Subcutaneous adipose tissue (tissue), 4 donors: Measurements from ENCODE around the gene CDK5. TPM values are rescaled to one million over a fixed set of nuclear protein-coding genes. Genes with fewer than 3 reads are reported as not detected.

Source experiments
- CTCF ChIP-seq: fragments of 450-650 bp; IDR thresholded peaks from one replicate; pipeline ENCODE4 v1.5.1; 2016; ENCODE audit warnings: low read depth, mild to moderate bottlenecking, control low read depth, antibody characterized with exemption, moderate library complexity
- total RNA-seq, 4 donors: library from RNA; depleted of rRNA; stranded (reverse); fragments of >200 nt; gene quantifications; one replicate each; pipeline ENCODE4 v1.1.0, GENCODE V29; 2016

The CDK5 gene
- total RNA-seq, 4 donors from 2014 or later, result 4.1 to 11.0 (median 6.8) TPM

GRCh38 chr7:151085691-151086620 is 28.3 kb upstream of the CDK5 start, which contains the start of gene AGAP3:
Gene AGAP3, plus strand, starts transcription at chr7:151086475. Its CDS starts 267 bp downstream, at chr7:151086742.
- no peak for TF ChIP-seq CTCF

GRCh38 chr7:151085329-151085690 is 27.6 kb upstream of the CDK5 start:
- no peak for TF ChIP-seq CTCF

GRCh38 chr7:151083824-151084160 is 26.1 kb upstream of the CDK5 start:
- no peak for TF ChIP-seq CTCF

- no peak for TF ChIP-seq CTCF
Observed at GRCh38 chr7:151083071-151083823, 25.6 kb upstream of the CDK5 start, which contains the start of gene TMUB1. Gene TMUB1, minus strand, starts transcription at chr7:151083493. Its CDS starts 930 bp downstream, at chr7:151082563.

- TF ChIP-seq CTCF, result no peak
Observed at GRCh38 chr7:151082141-151083070, 24.7 kb upstream of the CDK5 start.

- no peak for TF ChIP-seq CTCF
Observed at GRCh38 chr7:151081170-151082101, 23.7 kb upstream of the CDK5 start.
